Neural cell (in vitro differentiated cells): ENCODE data around the gene GLT1D1.

ENCODE experiments used
- EP300 ChIP-seq: fragments of 450-650 bp; conservative IDR thresholded peaks from 2 replicates; pipeline ENCODE4 v1.6.1; 2014; ENCODE audit warnings: antibody characterized with exemption, mild to moderate bottlenecking, moderate library complexity; ENCODE audit not compliant: poor library complexity, severe bottlenecking
- POLR2AphosphoS5 ChIP-seq: IDR thresholded peaks from 2 replicates; pipeline ENCODE4 v1.6.1; 2012
- TAF1 ChIP-seq: IDR thresholded peaks from 2 replicates; pipeline ENCODE4 v1.6.1; 2012; ENCODE audit warnings: low read depth
- TF ChIP-seq, protein P1 (sequence below): fragments of 450-650 bp; IDR thresholded peaks from 2 replicates; pipeline ENCODE4 v1.5.1; 2014; ENCODE audit warnings: antibody characterized with exemption, mild to moderate bottlenecking, moderate library complexity; ENCODE audit not compliant: poor library complexity, severe bottlenecking
- TF ChIP-seq, protein P2 (sequence below): IDR thresholded peaks from 2 replicates; pipeline ENCODE4 v1.6.1; 2012; ENCODE audit warnings: borderline replicate concordance

DNA sequence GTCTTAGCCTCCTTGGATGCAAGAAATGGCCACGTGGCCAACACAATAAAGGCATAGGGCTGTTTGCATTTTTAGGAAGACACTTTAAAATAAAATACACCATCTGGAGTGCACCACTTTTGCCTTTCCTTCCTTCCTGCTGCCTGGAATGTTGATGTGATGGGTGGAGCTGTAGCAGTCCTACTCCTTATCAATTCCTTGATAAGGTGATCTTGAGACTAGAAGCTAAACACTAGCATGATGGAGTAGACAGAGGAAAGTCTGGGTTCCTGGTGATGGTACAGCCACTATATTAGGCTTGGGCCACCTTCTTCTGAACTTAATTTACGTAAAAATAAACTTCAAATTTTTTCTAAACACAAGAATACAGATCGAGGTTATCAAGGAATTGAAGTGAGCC is 2.9 kb upstream of the GLT1D1 start:
- TF ChIP-seq EP300, result no peak
- TF ChIP-seq, protein P1, sequence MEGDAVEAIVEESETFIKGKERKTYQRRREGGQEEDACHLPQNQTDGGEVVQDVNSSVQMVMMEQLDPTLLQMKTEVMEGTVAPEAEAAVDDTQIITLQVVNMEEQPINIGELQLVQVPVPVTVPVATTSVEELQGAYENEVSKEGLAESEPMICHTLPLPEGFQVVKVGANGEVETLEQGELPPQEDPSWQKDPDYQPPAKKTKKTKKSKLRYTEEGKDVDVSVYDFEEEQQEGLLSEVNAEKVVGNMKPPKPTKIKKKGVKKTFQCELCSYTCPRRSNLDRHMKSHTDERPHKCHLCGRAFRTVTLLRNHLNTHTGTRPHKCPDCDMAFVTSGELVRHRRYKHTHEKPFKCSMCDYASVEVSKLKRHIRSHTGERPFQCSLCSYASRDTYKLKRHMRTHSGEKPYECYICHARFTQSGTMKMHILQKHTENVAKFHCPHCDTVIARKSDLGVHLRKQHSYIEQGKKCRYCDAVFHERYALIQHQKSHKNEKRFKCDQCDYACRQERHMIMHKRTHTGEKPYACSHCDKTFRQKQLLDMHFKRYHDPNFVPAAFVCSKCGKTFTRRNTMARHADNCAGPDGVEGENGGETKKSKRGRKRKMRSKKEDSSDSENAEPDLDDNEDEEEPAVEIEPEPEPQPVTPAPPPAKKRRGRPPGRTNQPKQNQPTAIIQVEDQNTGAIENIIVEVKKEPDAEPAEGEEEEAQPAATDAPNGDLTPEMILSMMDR, result no peak
- TF ChIP-seq TAF1, result no peak
- TF ChIP-seq, protein P2, sequence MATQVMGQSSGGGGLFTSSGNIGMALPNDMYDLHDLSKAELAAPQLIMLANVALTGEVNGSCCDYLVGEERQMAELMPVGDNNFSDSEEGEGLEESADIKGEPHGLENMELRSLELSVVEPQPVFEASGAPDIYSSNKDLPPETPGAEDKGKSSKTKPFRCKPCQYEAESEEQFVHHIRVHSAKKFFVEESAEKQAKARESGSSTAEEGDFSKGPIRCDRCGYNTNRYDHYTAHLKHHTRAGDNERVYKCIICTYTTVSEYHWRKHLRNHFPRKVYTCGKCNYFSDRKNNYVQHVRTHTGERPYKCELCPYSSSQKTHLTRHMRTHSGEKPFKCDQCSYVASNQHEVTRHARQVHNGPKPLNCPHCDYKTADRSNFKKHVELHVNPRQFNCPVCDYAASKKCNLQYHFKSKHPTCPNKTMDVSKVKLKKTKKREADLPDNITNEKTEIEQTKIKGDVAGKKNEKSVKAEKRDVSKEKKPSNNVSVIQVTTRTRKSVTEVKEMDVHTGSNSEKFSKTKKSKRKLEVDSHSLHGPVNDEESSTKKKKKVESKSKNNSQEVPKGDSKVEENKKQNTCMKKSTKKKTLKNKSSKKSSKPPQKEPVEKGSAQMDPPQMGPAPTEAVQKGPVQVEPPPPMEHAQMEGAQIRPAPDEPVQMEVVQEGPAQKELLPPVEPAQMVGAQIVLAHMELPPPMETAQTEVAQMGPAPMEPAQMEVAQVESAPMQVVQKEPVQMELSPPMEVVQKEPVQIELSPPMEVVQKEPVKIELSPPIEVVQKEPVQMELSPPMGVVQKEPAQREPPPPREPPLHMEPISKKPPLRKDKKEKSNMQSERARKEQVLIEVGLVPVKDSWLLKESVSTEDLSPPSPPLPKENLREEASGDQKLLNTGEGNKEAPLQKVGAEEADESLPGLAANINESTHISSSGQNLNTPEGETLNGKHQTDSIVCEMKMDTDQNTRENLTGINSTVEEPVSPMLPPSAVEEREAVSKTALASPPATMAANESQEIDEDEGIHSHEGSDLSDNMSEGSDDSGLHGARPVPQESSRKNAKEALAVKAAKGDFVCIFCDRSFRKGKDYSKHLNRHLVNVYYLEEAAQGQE, result no peak
- no peak for TF ChIP-seq POLR2AphosphoS5
